Naive thymus-derived CD8-positive, alpha-beta T cell (primary cell): ENCODE data around the gene SREBF2. TPM values are rescaled to one million over a fixed set of nuclear protein-coding genes. Genes with fewer than 3 reads are reported as not detected.

Experiments
- ATAC-seq, 2 donors: fragments of 150-1000 bp; cut with Tn5 transposase in 1 of 2; sonication (Bioruptor Pico), chemical (Tn5 transposase) in 1 of 2; 1 replicate in 1 of 2; 2 replicates in 1 of 2; pipeline ENCODE4 v1.10.0; 2021; ENCODE audit warnings: mild to moderate bottlenecking in 2 of 2, moderate library complexity in 2 of 2
- POLR2A ChIA-PET: fragments of 350-600 bp; sonication (Branson Sonifier 250); formaldehyde crosslinking; loops from one replicate; lab custom pipeline; 2021; ENCODE audit warnings: antibody characterized with exemption; lab: Charles Lee
- DNase-seq, 10 donors: peaks; one replicate each; pipeline versions ENCODE4 v3.0.0 to v3.0.0-alpha.2; 2020 to 2022
- H3K27ac Mint-ChIP-seq, 10 donors: one replicate each; pipeline ENCODE4 v1.8.0; 2020 to 2022; ENCODE audit warnings: mild to moderate bottlenecking in 10 of 10, mixed read lengths in 10 of 10, moderate library complexity in 4 of 10, inconsistent platforms in 1 of 10
- H3K27me3 Mint-ChIP-seq, 5 donors: one replicate each; pipeline ENCODE4 v1.8.0; 2021 to 2022; ENCODE audit warnings: mixed read lengths in 5 of 5
- H3K36me3 Mint-ChIP-seq, 3 donors: one replicate each; pipeline ENCODE4 v1.8.0; 2020 to 2022; ENCODE audit warnings: mixed read lengths in 3 of 3, mild to moderate bottlenecking in 2 of 3, inconsistent platforms in 1 of 3
- H3K4me1 Mint-ChIP-seq, 4 donors: one replicate each; pipeline ENCODE4 v1.8.0; 2021 to 2022; ENCODE audit warnings: mixed read lengths in 4 of 4
- H3K4me3 Mint-ChIP-seq, 10 donors: one replicate each; pipeline ENCODE4 v1.8.0; 2020 to 2022; ENCODE audit warnings: mild to moderate bottlenecking in 10 of 10, mixed read lengths in 10 of 10, moderate library complexity in 6 of 10, inconsistent platforms in 1 of 10
- H3K9me3 Mint-ChIP-seq, 9 donors: one replicate each; pipeline ENCODE4 v1.8.0; 2020 to 2022; ENCODE audit warnings: mixed read lengths in 9 of 9, mild to moderate bottlenecking in 3 of 9, inconsistent platforms in 1 of 9, moderate library complexity in 1 of 9
- polyA plus RNA-seq, 3 donors: library from polyadenylated mRNA; unstranded; fragments of 300-500 nt; fragmentation: Illumina TruSeq; gene quantifications; one replicate each; pipeline ENCODE4 v1.2.3, GENCODE V29; 2021
- total RNA-seq, 8 experiments: library from RNA in 2 of 8; stranded (reverse) in 2 of 8; gene quantifications; one replicate each; pipeline ENCODE4 v1.2.3 and lab custom pipeline; 2021 to 2026

SREBF2 gene
- total RNA-seq (100 to 1,000 TPM; 106 TPM), polyA plus RNA-seq (10 to 100 TPM; 16.3 to 21.9 (median 18.2) TPM), total RNA-seq (lab: John Stamatoyannopoulos, UW) (71.4 to 197 (median 145) reads per million in 6 experiments)

DNA sequence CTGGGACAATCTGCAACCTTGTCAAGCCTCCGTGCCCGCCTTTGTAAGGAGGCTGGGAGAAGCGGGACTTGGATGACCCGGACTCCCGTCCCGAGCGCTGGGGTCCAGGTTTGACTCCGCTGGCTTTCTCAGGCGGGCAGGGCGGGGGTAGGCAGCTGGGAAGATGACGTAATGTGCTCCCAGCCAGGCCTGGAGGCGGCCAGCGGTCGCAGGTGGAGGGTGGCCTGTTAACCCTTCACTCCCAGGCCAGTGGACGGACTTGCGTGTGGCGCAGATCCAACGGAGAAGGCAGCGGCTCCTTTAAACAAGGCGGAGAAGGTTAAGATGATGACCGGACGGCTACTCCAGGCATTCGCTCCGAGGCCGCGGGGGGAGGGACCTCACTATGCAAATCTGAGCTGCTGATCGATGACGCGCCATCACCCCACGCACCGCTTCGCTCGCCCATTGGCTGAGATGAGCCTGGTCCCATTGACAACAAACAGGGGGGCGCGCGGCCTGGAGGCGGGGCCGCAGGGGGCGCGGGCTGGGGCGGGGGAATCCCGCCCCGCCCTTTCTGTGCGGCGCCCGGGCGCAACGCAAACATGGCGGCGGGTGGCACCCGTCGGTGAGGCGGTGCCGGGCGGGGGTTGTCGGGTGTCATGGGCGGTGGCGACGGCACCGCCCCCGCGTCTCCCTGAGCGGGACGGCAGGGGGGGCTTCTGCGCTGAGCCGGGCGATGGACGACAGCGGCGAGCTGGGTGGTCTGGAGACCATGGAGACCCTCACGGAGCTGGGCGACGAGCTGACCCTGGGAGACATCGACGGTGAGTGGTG lies at the start of gene SREBF2:
Gene SREBF2 (plus strand): TSS at position 553 of the 816 bp plus-strand sequence. CDS start 166 bp downstream, at position 719.
- Mint-ChIP-seq H3K4me1 (peaks cover 22 to 38% (median 26%) of the 10 kb centered on the region in 4 donors), H3K27ac (peak within 1 kb of the TSS; percentile 94 to 100 (median 99)), H3K27me3 (no peaks in the 10 kb centered on the region), H3K36me3 (peaks cover 0 to 11% (median 0%) of the 10 kb centered on the region in 3 donors), H3K9me3 (no peaks in the 10 kb centered on the region), H3K4me3 (peak within 1 kb of the TSS; percentile 91 to 98 (median 95))
- DNase-seq (peak; percentile 93 to 99 (median 98)), ATAC-seq (peak; percentile 92 to 94)
- POLR2A ChIA-PET, result interaction anchor here (0.6 to 4.8 kb wide), 31 partner anchors 8 to 611 kb away, joined by 3 to 48 read pairs (median 4); partner anchors contain the start of genes CCDC134, CENPM, MEI1 and SNU13

- no peaks in the 10 kb centered on the region for H3K27me3 Mint-ChIP-seq
- H3K4me3 Mint-ChIP-seq, result no peak overlapping the region
- no peaks in the 10 kb centered on the region for H3K9me3 Mint-ChIP-seq
- peaks cover 19 to 61% (median 38%) of the 10 kb centered on the region in 4 donors for H3K4me1 Mint-ChIP-seq
- no peak for ATAC-seq
- no peak for DNase-seq
- H3K36me3 Mint-ChIP-seq, result peaks cover 0 to 55% (median 5%) of the 10 kb centered on the region in 3 donors
- POLR2A ChIA-PET, result interaction anchor here (1.3 to 2.1 kb wide), 2 partner anchors 12 to 17 kb away, joined by 3 to 20 read pairs; partner anchors contain the start of gene CCDC134
- peak overlapping the region in 4 of 10 donors; percentile 34 to 86 (median 52) for H3K27ac Mint-ChIP-seq
Observed at GRCh38 chr22:41787331-41787730, 45.6 kb upstream of the SREBF2 start.

DNA sequence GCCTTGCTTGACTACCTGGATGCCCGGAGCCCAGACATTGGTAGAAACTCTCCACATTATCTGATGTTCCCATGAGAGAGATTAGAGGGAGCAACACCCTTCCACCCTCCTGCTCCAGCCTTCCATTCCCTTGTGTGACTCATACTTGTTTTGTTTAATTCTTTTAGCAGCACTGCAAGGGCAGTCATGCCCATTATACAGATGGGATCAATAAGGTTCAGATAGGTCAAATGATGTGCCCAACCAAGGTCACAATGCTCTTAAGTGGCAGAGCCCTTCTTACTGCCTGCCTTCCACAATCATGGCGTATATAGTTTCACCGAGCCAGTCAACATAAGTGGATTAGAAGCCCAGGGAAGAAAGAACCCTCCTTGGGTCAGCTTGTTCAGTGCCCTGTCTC lies 39.0 kb upstream of the SREBF2 start:
- Mint-ChIP-seq H3K4me1 (peaks cover 5 to 15% (median 9%) of the 10 kb centered on the region in 4 donors), H3K27me3 (no peaks in the 10 kb centered on the region), H3K27ac (peak overlapping the region in 5 of 10 donors; percentile 13 to 78 (median 39)), H3K4me3 (no peak overlapping the region), H3K36me3 (peaks cover 5 to 64% (median 8%) of the 10 kb centered on the region in 3 donors), H3K9me3 (no peaks in the 10 kb centered on the region)
- no peak for DNase-seq
- no peak for ATAC-seq
- POLR2A ChIA-PET, result interaction anchor here (1.0 to 8.3 kb wide), 2 partner anchors 12 to 160 kb away, joined by 3 to 323 read pairs; no protein-coding TSS in a partner anchor

DNA sequence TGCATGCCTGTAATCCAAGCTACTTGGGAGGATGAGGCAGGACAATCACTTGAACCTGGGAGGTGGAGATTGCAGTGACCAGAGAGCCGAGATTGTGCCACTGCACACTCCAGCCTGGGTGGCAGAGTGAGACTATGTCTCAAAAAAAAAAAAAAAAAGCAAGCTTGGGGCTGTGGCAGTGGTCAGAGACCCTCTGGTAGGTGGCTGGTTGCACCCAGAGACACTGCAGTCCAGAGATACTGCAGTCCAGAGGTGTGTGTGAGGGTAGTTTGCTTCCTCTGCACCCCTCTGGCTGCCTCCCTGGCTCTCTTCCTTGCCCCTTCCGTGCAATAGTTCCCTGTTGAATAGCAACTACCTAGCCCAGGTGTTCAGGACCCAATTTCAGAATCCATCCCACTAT lies 34.2 kb upstream of the SREBF2 start:
- POLR2A ChIA-PET, result interaction anchor here (0.6 to 8.3 kb wide), 13 partner anchors 8 to 1421 kb away, joined by 3 to 323 read pairs (median 14); partner anchors contain the start of genes MEI1, SNU13 and SREBF2
- H3K4me3 Mint-ChIP-seq, result peak overlapping the region; percentile 60 to 99 (median 95)
- H3K36me3 Mint-ChIP-seq, result peaks cover 3 to 23% (median 5%) of the 10 kb centered on the region in 3 donors
- peak overlapping the region; percentile 90 to 100 (median 98) for H3K27ac Mint-ChIP-seq
- ATAC-seq, result no peak
- no peaks in the 10 kb centered on the region for H3K27me3 Mint-ChIP-seq
- peaks cover 16 to 38% (median 26%) of the 10 kb centered on the region in 4 donors for H3K4me1 Mint-ChIP-seq
- H3K9me3 Mint-ChIP-seq, result no peaks in the 10 kb centered on the region
- DNase-seq, result no peak

GRCh38 chr22:41799486-41800347 lies 33.2 kb upstream of the SREBF2 start:
- peak; percentile 51 to 57 for ATAC-seq
- DNase-seq, result peak in 5 of 10 donors; percentile 4 to 22 (median 12)
- Mint-ChIP-seq H3K4me1 (peaks cover 18 to 47% (median 35%) of the 10 kb centered on the region in 4 donors), H3K36me3 (peaks cover 2 to 17% (median 3%) of the 10 kb centered on the region in 3 donors), H3K4me3 (peak overlapping the region; percentile 88 to 99 (median 96)), H3K27ac (peak overlapping the region; percentile 95 to 100 (median 99)), H3K9me3 (no peaks in the 10 kb centered on the region), H3K27me3 (no peaks in the 10 kb centered on the region)
- POLR2A ChIA-PET, result interaction anchor here (0.6 to 8.3 kb wide), 27 partner anchors 10 to 1422 kb away, joined by 3 to 323 read pairs (median 7); partner anchors contain the start of genes MEI1, PHF5A, PMM1 and SMDT1

DNA sequence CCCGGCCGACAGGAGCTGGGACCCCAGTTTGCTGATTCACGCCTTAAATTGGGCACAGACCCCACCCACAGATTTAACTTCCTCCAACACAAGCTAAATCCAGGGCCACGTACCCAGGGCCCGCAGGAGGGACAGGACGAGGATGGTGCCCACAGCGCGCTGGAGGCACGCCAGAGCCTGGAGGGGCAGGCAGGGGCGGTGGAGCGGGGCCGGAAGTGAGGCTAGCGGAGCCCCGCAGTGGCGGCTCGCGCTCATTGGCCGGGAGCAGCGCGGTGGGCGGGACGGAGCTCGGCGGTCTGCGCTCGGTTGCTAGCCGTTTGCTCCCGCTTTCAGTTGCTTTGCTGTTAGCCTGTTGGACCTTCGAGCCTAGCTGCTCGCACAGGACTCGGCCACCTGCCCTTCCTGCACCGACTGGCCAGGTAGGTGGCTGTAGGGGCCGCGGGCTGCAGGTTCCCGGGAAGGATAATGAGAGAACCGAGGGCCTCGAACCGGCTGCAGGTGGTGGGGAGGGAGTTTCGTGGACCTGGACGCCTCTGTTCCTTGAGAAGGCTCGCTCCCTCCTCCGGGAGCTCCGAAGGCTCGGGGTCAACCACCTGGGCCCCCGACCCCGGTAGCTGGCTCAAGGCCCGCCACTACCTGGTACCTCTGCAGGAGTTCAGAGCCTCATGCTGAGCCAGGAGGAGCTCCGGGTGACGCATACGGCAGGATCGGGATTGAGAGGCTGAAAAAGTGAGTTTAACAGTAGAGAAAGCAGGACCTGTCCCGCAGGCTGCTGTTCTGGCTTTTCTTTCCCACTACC lies 32.4 kb upstream of the SREBF2 start, which contains the start of gene CCDC134:
Gene CCDC134 (plus strand): TSS at position 332 of the 799 bp plus-strand sequence. CDS start 8,212 bp downstream, outside the sequence.
- H3K9me3 Mint-ChIP-seq, result no peaks in the 10 kb centered on the region
- ATAC-seq, result peak; percentile 94 to 98
- peaks cover 0 to 10% (median 0%) of the 10 kb centered on the region in 3 donors for H3K36me3 Mint-ChIP-seq
- H3K27ac Mint-ChIP-seq, result peak within 1 kb of the TSS; percentile 95 to 100 (median 99)
- no peaks in the 10 kb centered on the region for H3K27me3 Mint-ChIP-seq
- peaks cover 16 to 54% (median 40%) of the 10 kb centered on the region in 4 donors for H3K4me1 Mint-ChIP-seq
- POLR2A ChIA-PET, result interaction anchor here (0.5 to 8.3 kb wide), 32 partner anchors 10 to 514 kb away, joined by 3 to 323 read pairs (median 6); partner anchors contain the start of genes CENPM, MEI1, PHF5A and PMM1
- peak within 1 kb of the TSS; percentile 88 to 99 (median 96) for H3K4me3 Mint-ChIP-seq
- DNase-seq, result peak; percentile 84 to 95 (median 90)

GRCh38 chr22:41801147-41801819 lies 31.6 kb upstream of the SREBF2 start:
- ATAC-seq (no peak), DNase-seq (no peak)
- Mint-ChIP-seq H3K9me3 (no peaks in the 10 kb centered on the region), H3K4me1 (peaks cover 16 to 55% (median 41%) of the 10 kb centered on the region in 4 donors), H3K27ac (peak overlapping the region; percentile 95 to 100 (median 99)), H3K27me3 (no peaks in the 10 kb centered on the region), H3K36me3 (peaks cover 0 to 5% (median 0%) of the 10 kb centered on the region in 3 donors), H3K4me3 (peak overlapping the region; percentile 88 to 99 (median 96))
- POLR2A ChIA-PET, result interaction anchor here (0.5 to 8.3 kb wide), 18 partner anchors 10 to 355 kb away, joined by 3 to 323 read pairs (median 8); partner anchors contain the start of genes CENPM, MEI1, PHF5A and SNU13

DNA sequence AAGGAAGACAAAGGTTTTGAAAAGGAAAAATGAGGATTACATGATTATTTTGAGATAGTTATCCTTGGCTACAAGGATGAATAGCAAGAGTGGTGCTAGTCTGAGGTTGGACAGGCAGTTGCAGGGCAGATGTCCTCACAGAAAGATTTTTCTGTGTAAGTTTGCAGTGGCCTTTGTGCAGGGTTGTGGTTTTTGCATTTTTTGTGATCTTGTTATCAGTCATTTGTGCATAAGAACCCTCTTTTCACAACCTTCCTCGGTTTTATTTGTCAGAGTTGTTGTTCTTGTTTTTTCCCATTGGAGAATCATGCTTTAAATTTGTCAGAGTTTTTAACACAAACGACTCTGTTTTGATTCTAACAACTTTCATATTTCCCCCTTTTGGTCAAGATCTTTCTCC lies 31.0 kb upstream of the SREBF2 start:
- ATAC-seq (no peak), DNase-seq (no peak)
- POLR2A ChIA-PET, result interaction anchor here (3.0 to 8.3 kb wide), 3 partner anchors 20 to 55 kb away, joined by 22 to 323 read pairs (median 48); partner anchors contain the start of gene SREBF2
- Mint-ChIP-seq H3K27me3 (no peaks in the 10 kb centered on the region), H3K4me1 (peaks cover 16 to 59% (median 41%) of the 10 kb centered on the region in 4 donors), H3K36me3 (peaks cover 0 to 4% (median 0%) of the 10 kb centered on the region in 3 donors), H3K27ac (peak overlapping the region in 8 of 10 donors; percentile 57 to 100 (median 98)), H3K4me3 (peak overlapping the region; percentile 88 to 99 (median 96)), H3K9me3 (no peaks in the 10 kb centered on the region)

DNA sequence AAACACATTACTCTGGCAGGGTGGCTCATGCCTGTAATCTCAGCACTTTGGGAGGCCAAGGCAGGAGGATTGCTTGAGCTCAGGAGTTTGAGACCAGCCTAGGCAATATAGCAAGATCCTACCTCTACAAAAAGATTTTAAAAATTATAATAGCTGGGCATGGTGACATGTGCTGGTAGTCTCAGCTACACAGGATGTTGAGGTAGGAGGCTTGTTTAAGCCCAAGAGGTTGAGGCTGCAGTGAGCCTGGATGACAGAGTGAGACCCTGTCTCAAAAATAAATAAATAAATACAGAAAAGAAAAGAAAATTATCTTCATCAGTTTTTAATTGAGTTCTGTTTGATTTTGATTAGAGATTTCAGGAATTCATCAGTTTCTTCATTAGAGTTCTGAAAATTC lies 27.3 kb upstream of the SREBF2 start:
- POLR2A ChIA-PET, result interaction anchor here (0.6 to 1.0 kb wide), 2 partner anchors 24 to 150 kb away, joined by 3 to 5 read pairs; no protein-coding TSS in a partner anchor
- H3K27ac Mint-ChIP-seq, result peak overlapping the region in 3 of 10 donors; percentile 25 to 35 (median 25)
- ATAC-seq (no peak), DNase-seq (no peak)
- H3K27me3 Mint-ChIP-seq, result no peaks in the 10 kb centered on the region
- H3K36me3 Mint-ChIP-seq, result peaks cover 0 to 20% (median 3%) of the 10 kb centered on the region in 3 donors
- no peaks in the 10 kb centered on the region for H3K9me3 Mint-ChIP-seq
- H3K4me1 Mint-ChIP-seq, result peaks cover 13 to 49% (median 37%) of the 10 kb centered on the region in 4 donors
- no peak overlapping the region for H3K4me3 Mint-ChIP-seq

DNA sequence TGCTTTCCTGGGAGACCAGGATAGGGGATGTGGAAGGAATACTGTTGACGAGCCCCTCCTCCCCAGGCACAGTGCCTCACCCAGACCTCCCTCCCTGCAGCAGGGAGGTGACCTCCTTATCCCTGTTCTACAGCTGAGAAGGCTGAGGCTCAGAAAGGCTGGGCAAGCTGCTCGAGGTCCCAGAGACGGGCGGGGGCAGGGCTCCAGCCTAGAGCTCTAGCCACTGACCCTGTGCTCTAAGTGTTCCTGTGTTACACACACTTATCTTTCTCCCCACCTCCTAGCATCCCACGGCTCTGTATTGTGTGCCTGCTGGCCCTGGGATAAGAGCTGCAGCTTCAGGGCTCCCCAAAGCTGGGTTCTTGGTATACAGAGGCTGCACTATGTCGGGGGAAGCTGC lies 24.5 kb upstream of the SREBF2 start:
- Mint-ChIP-seq H3K36me3 (peaks cover 0 to 34% (median 5%) of the 10 kb centered on the region in 3 donors), H3K27me3 (no peaks in the 10 kb centered on the region), H3K4me1 (peaks cover 4 to 28% (median 22%) of the 10 kb centered on the region in 4 donors), H3K27ac (peak overlapping the region in 1 of 10 donors; percentile 43), H3K4me3 (no peak overlapping the region), H3K9me3 (no peaks in the 10 kb centered on the region)
- POLR2A ChIA-PET, result no interaction called here
- DNase-seq (peak in 1 of 10 donors; percentile 21), ATAC-seq (no peak)
